GM19025 (cell line): ENCODE data around the gene GPALPP1.
"Not testable (repeated sequence)": the region's sequence is repeated elsewhere in the genome, so short reads cannot be mapped to it uniquely, and the experiment has no call there.

ENCODE experiments used
- ATAC-seq: cut with Tn5 transposase; IDR thresholded peaks from one replicate; pipeline ENCODE4 v1.9.1; 2021; ENCODE audit warnings: mild to moderate bottlenecking, low read depth, moderate library complexity; ENCODE audit not compliant: unreplicated experiment

Gene GPALPP1

GRCh38 chr13:45003417-45003816, 14.1 kb downstream of the GPALPP1 start:
- no peak for ATAC-seq

DNA sequence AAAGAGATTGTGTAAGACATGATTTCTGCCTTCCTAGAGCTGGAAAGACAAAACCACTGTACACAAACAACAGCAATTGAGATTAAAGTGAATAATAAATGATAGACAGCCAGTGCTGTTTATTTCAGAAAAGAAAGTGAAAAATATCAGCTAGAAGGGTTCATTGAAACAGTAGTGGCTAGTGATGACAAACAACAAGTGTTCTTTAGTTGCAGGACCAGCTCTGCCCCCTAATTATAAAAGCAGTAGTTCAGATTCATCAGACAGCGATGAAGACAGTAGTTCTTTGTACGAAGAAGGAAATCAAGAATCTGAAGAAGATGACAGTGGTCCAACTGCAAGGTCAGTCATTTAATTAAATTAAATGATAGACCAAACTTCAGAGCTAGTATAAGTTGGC, 14.8 kb downstream of the GPALPP1 start:
- no peak for ATAC-seq

GRCh38 chr13:45007225-45007624, 17.9 kb downstream of the GPALPP1 start:
- ATAC-seq, result no peak

DNA sequence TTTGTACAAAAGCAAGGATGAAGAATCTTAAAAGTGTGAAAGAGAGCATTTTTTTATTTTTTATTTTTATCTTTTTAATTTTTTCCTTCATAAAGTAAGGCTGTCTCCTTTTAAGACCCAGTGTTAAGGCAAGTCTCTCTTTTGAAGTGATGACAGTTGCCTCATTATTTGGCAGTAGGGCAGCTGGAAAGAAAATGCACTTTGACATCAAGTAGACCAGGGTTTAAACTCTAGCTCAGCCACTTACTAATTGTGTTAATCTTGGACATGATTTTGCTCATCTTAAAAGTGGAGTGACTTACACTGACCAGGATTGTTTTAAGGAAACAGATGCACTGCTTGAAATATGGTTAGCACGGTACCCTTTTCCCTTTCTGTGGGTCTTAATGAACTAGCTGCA, 18.5 kb downstream of the GPALPP1 start:
- ATAC-seq, result no peak

DNA sequence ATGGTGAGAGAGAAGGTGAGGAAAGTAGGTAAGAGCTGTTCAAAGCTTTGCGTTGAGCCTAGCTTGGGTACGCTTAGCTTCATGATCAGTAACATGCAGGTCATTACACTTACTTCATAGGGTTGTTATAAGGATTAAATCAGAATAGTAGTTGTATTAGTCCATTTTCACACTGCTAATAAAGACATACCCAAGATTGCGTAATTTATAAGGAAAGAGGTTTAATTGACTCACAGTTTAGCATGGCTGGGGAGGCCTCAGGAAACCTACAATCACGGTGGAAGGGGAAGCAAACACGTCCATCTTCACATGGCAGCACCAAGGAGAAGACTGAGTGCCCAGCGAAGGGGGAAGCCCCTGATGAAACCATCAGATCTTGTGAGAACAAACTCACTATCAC, 21.9 kb downstream of the GPALPP1 start:
- no peak for ATAC-seq

- ATAC-seq, result no peak
These were observed 26.0 kb downstream of the GPALPP1 start for GRCh38 chr13:45015300-45015699.

- no peak for ATAC-seq
These were observed 27.6 kb downstream of the GPALPP1 start for GRCh38 chr13:45016792-45017425.

DNA sequence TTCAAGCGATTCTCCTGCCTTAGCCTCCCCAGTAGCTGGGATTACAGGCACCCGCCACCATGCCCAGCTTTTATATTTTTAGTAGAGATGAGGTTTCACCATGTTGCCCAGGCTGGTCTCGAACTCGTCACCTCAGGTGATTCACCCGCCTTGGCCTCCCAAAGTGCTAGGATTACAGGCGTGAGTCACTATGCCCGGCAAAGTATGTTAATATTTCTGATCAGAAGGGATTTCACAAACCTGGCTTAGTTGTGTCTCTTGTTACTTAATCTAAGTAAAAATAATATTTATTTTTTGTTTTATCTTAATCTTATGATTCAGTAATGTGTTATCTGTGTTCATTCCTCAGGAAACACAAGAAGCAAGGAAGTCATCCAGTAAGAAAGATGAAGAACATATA, 30.6 kb downstream of the GPALPP1 start:
- not testable (repeated sequence) for ATAC-seq

- ATAC-seq, result no peak
These were observed 31.9 kb downstream of the GPALPP1 start for GRCh38 chr13:45021250-45021649.

DNA sequence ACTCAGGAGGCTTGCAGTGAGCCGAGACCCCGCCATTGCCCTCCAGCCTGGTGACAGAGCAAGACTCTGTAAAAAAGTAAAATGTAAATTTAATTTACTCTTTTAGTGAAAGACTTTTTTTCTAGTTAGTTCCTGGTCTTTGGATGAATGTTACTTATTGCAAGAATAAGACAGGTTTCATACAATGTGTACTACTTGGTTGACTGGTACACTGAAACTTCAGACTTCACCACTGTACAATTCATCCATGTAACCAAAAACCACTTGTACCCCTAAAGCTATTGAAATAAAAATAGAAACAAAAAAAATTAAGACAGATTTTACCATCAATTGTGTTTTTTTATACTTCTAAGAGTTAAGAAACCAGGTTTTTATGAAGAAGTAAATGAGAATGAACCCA, 35.5 kb downstream of the GPALPP1 start:
- ATAC-seq, result no peak

DNA sequence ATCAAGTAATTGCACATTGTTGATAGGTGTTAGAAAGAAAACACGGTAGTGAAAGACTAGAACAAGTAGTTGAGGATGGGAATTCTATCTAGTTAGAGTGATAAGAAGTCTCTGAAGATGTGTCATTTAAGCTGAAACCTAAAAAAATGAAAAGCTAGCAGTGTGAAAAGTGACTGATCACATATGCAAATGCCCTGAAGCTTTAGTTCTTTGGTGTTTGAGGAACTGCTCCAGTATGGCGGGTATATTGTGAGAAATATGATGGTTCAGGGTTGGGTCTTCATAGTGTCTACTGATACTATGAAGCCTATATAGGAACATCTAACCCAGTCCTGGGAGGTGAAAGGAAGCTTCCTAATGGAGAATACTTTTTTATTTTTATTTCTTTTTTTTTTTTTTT, 45.0 kb downstream of the GPALPP1 start:
- ATAC-seq, result no peak

DNA sequence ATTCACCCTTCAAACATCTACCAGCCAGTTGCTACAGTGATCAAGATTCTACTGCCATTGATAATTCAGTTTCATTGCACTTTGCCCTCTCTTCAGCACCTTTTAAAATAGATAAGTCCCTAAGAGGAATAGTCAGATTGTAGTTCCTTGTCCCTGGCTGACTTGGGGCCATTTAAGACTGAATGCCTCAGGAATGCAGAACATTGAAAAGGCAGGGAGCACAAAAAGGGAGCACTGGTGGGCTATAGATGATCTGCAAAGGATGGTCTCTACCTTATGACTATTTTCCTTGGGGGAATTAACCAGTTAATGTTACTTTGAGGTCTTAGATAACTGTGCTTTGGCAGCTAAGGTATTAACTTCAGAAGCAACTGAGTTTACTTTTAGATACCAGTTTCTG, 46.9 kb downstream of the GPALPP1 start:
- ATAC-seq, result no peak

- no peak for ATAC-seq
These were observed 50.8 kb downstream of the GPALPP1 start for GRCh38 chr13:45040173-45040572.

DNA sequence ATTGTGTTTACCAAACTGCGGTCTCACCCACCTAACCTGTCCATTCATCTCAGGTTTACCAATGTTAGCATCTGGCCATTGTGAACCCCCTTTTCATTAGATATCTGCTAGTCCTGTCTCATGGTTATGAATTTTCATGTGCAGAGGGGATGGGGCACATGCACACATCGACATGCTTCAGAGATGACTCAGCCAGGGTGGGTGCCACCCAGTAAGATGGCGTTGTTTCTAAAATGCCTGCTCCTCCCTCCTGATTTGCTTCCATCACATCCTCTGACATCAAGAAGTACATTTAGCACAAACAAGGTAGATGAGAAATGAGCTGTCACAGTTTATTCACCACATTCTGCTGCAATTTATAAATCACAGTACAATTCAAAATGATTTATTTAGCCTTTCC, 51.3 kb downstream of the GPALPP1 start:
- no peak for ATAC-seq

DNA sequence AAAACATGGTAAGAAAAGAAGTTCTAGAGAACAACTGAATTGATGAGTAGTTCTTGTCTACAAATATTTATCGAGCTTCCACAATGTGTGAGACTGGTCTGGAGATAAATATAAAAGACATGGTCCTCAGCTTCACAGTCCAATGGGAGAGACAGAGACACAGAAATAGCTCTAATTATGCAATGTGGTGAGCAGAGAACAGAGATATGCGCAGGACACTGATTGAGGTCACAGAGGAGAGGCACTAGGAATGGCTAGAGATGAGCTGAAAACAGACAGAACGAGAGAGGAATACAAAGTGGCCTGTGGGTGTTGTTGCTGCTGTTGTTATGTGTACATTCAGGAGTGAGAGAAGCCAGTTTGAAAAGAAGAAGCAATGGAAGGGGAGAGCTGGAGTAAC, 53.2 kb downstream of the GPALPP1 start:
- ATAC-seq, result no peak

DNA sequence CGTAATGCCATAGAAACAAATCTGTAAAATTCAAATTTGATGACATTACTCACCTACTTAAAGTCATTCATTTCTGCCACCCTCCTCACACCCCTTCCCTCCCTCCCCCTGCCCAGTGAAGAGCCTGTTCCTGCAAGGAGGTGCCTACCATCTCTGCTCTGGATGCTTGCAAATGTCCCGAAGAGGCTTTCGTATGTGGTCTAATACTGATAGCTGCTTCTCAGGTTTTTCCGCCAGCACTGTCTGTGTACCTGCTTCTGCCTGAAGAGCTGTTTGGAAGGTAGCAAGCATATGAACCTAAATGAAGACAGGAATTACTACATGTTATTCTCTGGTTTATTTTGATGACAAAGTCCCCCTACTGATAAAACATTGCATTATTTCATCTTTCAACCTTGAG, 57.1 kb downstream of the GPALPP1 start:
- ATAC-seq, result no peak

DNA sequence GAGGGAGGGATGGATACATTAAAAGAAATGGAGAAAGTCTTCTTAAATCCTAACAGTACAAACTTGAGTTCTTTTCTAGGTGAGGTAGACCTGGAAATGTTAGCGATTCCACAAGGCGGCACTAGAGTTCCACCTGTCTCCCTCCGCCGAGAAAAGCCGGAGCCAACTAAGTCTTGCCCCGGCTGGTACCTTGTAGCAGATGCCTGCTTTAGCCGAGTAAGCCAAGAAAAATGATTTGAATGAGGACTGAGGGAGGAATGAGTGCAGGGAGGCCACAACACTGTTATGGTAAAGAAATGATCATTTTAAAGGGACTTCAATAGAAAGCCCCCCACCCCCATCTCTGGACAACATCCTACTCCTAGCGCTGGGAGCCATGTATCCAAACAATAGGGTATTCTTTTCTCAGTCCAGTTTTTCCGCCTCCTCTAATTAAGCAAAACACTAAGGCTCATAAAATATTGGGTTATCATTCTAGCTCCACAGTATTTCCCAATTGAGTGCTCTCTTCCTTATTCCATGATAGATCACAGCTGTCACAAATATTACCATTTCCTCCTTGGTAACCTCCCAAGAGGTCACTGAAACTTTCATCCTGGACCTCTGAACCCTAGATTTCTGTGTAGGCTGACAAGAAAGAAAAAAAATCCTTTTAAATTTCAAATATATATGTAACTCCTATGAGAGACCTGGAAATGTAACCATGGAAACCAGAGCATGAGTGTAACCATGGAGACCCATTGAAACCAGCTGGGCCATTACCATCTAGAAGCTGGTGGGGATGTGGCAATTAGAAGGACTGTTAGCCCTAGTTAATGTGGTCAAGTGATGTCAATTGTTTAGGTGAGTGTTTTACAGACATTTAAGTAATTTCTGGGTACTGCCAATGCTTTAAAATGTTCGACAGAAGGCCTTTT, 58.3 kb downstream of the GPALPP1 start:
- no peak for ATAC-seq

GRCh38 chr13:45048890-45049407, 59.6 kb downstream of the GPALPP1 start:
- no peak for ATAC-seq

DNA sequence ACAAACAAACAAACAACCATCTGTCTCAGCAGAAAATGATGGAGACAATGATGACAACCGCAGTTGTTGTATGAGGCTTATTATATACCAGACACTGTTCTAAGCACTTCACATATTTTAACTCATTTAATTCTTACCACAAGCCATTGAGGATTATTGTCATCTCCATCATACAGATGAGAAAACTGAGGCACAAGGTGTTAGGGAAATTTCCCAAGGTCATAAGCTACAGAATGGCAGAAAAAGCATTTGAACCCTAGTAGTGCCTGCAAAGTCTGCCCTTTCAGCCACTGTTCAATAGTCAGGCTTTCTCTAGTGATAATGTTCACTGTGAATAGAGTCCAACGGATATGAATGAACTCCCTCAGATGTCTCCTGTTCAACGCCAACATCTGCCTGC, 60.1 kb downstream of the GPALPP1 start:
- no peak for ATAC-seq

GRCh38 chr13:45051315-45051714, 62.0 kb downstream of the GPALPP1 start:
- no peak for ATAC-seq

DNA sequence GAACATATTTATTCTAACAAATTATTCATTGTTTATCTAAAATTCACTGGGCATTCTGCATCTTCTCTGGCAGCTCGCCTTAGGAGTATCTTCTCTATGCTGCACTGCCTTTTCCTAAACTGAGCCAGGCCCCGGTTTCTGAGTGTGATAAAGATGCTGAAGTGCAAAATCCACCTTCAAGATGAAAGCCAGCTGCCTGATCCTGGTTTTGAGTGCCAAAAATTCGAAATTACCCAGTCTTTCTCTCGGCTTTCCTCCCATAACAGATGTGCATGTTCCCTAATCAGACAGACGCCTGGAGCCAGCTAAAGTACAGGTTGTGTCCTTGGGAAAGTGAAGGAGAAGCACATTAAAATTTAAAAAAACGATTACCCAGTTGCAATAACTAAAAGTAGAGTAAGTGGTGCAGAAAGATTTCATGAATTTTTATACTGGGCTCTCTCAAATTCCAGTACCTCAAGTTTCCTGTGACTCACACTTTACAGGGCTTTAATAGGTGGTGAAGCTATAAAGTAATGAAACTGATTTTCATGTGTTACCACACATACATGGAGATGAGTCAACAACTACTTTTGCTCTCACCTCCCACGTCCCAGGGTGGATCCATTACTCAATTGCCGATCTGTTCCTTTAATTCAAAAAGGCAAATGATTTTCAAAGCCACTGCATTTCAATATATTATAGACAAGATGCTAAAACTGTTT, 66.0 kb downstream of the GPALPP1 start:
- peak; percentile 61 for ATAC-seq
